Hepatocyte (in vitro differentiated cells): Measurements from ENCODE around the gene CRYBA4. TPM values are rescaled to one million over a fixed set of nuclear protein-coding genes. Genes with fewer than 3 reads are reported as not detected.

Experiments
- DNase-seq: peaks from one replicate; pipeline ENCODE4 v3.0.0-alpha.2; 2016; ENCODE audit warnings: low spot score
- H2AFZ ChIP-seq: fragments of 200-600 bp; sonication (generic); 2 replicates; pipeline ENCODE4 v1.6.0; 2016; ENCODE audit warnings: antibody characterized with exemption, mild to moderate bottlenecking
- H3K27ac ChIP-seq: fragments of 200-600 bp; sonication (generic); 2 replicates; pipeline ENCODE4 v1.5.1; 2016; ENCODE audit warnings: mild to moderate bottlenecking
- H3K27me3 ChIP-seq: fragments of 200-600 bp; sonication (generic); 2 replicates; pipeline ENCODE4 v1.6.1; 2016
- H3K36me3 ChIP-seq: fragments of 200-600 bp; sonication (generic); replicated peaks from 2 replicates; pipeline ENCODE4 v1.5.1; 2016; ENCODE audit warnings: low read depth; ENCODE audit not compliant: insufficient read depth
- H3K4me1 ChIP-seq: fragments of 200-600 bp; sonication (generic); 2 replicates; pipeline ENCODE4 v1.5.1; 2016; ENCODE audit warnings: mild to moderate bottlenecking, moderate library complexity; ENCODE audit not compliant: insufficient read depth
- H3K4me2 ChIP-seq: fragments of 200-600 bp; sonication (generic); 2 replicates; pipeline ENCODE4 v1.6.0; 2016
- H3K4me3 ChIP-seq: fragments of 200-600 bp; sonication (generic); 2 replicates; pipeline ENCODE4 v1.5.1; 2016; ENCODE audit warnings: mild to moderate bottlenecking
- H3K79me2 ChIP-seq: fragments of 200-600 bp; sonication (generic); 2 replicates; pipeline ENCODE4 v1.6.0; 2017; ENCODE audit warnings: mild to moderate bottlenecking
- H3K9me2 ChIP-seq: fragments of 200-600 bp; sonication (generic); replicated peaks from 2 replicates; pipeline ENCODE4 v1.6.0; 2017; ENCODE audit warnings: mild to moderate bottlenecking; ENCODE audit not compliant: insufficient read depth
- H3K9me3 ChIP-seq: fragments of 200-600 bp; sonication (generic); 2 replicates; pipeline ENCODE4 v1.5.1; 2016; ENCODE audit warnings: low read depth, mild to moderate bottlenecking
- H4K20me1 ChIP-seq: fragments of 200-600 bp; sonication (generic); 2 replicates; pipeline ENCODE4 v1.6.0; 2016; ENCODE audit warnings: mild to moderate bottlenecking; ENCODE audit not compliant: insufficient read depth, poor library complexity, severe bottlenecking
- CTCF ChIP-seq: fragments of 200-600 bp; sonication (generic); IDR thresholded peaks from 2 replicates; pipeline ENCODE4 v1.5.1; 2016; ENCODE audit warnings: antibody characterized with exemption, mild to moderate bottlenecking; ENCODE audit not compliant: poor library complexity
- EZH2 ChIP-seq: fragments of 200-600 bp; sonication (generic); IDR thresholded peaks from 2 replicates; pipeline ENCODE4 v1.6.1; 2016; ENCODE audit warnings: antibody characterized with exemption, mild to moderate bottlenecking, borderline replicate concordance
- EZH2phosphoT487 ChIP-seq: fragments of 200-600 bp; sonication (generic); IDR thresholded peaks from one replicate; pipeline ENCODE4 v1.6.1; 2018; ENCODE audit warnings: antibody characterized with exemption, mild to moderate bottlenecking, low read depth, moderate library complexity; ENCODE audit not compliant: unreplicated experiment, severe bottlenecking
- WGBS: methylation state at CpG from one replicate; pipeline ENCODE4 v1.1.6; 2016; ENCODE audit warnings: low lambda C conversion rate; ENCODE audit errors: missing lambda C conversion rate; 5-methylcytosine and 5-hydroxymethylcytosine counted together
- polyA plus RNA-seq: library from polyadenylated mRNA; unstranded; fragments of >200 nt; fragmentation: Nextera tagmentation; extraction: Ambion mirVana; gene quantifications from 2 replicates; pipeline ENCODE4 v1.2.1, GENCODE V29; 2016
- total RNA-seq: library from RNA; depleted of rRNA; stranded (reverse); fragments of >200 nt; gene quantifications from 2 replicates; pipeline ENCODE4 v1.2.3, GENCODE V29; 2014

The CRYBA4 gene
- total and polyA plus RNA-seq, 2 experiments from 2014 or later, result not detected

GRCh38 chr22:26588729-26589366, 32.9 kb upstream of the CRYBA4 start:
- DNase-seq, result no peak
- peak overlapping the region; percentile 98 for H3K4me3 ChIP-seq
- H3K79me2 ChIP-seq, result peaks cover 25% of the 10 kb centered on the region
- H3K27ac ChIP-seq, result peak overlapping the region; percentile 78
- no peaks in the 10 kb centered on the region for H3K36me3 ChIP-seq
- no peaks in the 10 kb centered on the region for H3K27me3 ChIP-seq
- peak overlapping the region; percentile 99 for H3K4me2 ChIP-seq
- 60% methylated on average over 14 of the region's 14 CpGs for WGBS
- H4K20me1 ChIP-seq, result no peaks in the 10 kb centered on the region
- peak overlapping the region; percentile 96 for H2AFZ ChIP-seq
- no peaks in the 10 kb centered on the region for H3K9me3 ChIP-seq
- H3K4me1 ChIP-seq, result peaks cover 5% of the 10 kb centered on the region
- no peak for TF ChIP-seq EZH2
- no peak for TF ChIP-seq CTCF
- TF ChIP-seq EZH2phosphoT487, result no peak
- H3K9me2 ChIP-seq, result no peaks in the 10 kb centered on the region

GRCh38 chr22:26589367-26589844, 32.4 kb upstream of the CRYBA4 start:
- under 1% methylated on average over 28 of the region's 44 CpGs for WGBS
- H3K4me3 ChIP-seq, result peak overlapping the region; percentile 98
- H3K36me3 ChIP-seq, result no peaks in the 10 kb centered on the region
- H3K27me3 ChIP-seq, result no peaks in the 10 kb centered on the region
- H2AFZ ChIP-seq, result peak overlapping the region; percentile 96
- H3K4me2 ChIP-seq, result peak overlapping the region; percentile 99
- H3K4me1 ChIP-seq, result peaks cover 5% of the 10 kb centered on the region
- peak overlapping the region; percentile 78 for H3K27ac ChIP-seq
- H3K9me2 ChIP-seq, result no peaks in the 10 kb centered on the region
- peaks cover 25% of the 10 kb centered on the region for H3K79me2 ChIP-seq
- DNase-seq, result peak; percentile 53
- TF ChIP-seq EZH2 (no peak), CTCF (no peak), EZH2phosphoT487 (no peak)
- no peaks in the 10 kb centered on the region for H3K9me3 ChIP-seq
- H4K20me1 ChIP-seq, result no peaks in the 10 kb centered on the region

GRCh38 chr22:26589845-26590736, 31.7 kb upstream of the CRYBA4 start, which contains the start of gene TPST2:
TSS of gene TPST2 (minus strand) at chr22:26590132. CDS start at chr22:26541630, 48,502 bp downstream.
- Histone ChIP-seq H3K27me3 (no peaks in the 10 kb centered on the region), H3K79me2 (peaks cover 22% of the 10 kb centered on the region), H3K4me2 (peak within 1 kb of the TSS; percentile 99), H3K36me3 (no peaks in the 10 kb centered on the region), H3K4me3 (peak within 1 kb of the TSS; percentile 98), H2AFZ (peak within 1 kb of the TSS; percentile 96), H4K20me1 (no peaks in the 10 kb centered on the region), H3K27ac (peak within 1 kb of the TSS; percentile 78), H3K9me3 (no peaks in the 10 kb centered on the region), H3K4me1 (peaks cover 3% of the 10 kb centered on the region), H3K9me2 (no peaks in the 10 kb centered on the region)
- peak; percentile 93 for DNase-seq
- TF ChIP-seq EZH2phosphoT487 (no peak), CTCF (no peak), EZH2 (no peak)
- WGBS, result 25% methylated on average over 18 of the region's 72 CpGs
